Loucy (cell line): ENCODE data around the gene FOXP4.

Experiments
- EZH2phosphoT487 ChIP-seq: fragments of 200-600 bp; IDR thresholded peaks from 2 replicates; pipeline ENCODE4 v1.6.1; 2018; ENCODE audit warnings: antibody characterized with exemption, mild to moderate bottlenecking, moderate library complexity, borderline replicate concordance
- TF ChIP-seq, protein P1 (sequence below): fragments of 200-600 bp; sonication (generic); conservative IDR thresholded peaks from 2 replicates; pipeline ENCODE4 v1.5.1; 2014; ENCODE audit warnings: mild to moderate bottlenecking, antibody characterized with exemption, low read length

DNA sequence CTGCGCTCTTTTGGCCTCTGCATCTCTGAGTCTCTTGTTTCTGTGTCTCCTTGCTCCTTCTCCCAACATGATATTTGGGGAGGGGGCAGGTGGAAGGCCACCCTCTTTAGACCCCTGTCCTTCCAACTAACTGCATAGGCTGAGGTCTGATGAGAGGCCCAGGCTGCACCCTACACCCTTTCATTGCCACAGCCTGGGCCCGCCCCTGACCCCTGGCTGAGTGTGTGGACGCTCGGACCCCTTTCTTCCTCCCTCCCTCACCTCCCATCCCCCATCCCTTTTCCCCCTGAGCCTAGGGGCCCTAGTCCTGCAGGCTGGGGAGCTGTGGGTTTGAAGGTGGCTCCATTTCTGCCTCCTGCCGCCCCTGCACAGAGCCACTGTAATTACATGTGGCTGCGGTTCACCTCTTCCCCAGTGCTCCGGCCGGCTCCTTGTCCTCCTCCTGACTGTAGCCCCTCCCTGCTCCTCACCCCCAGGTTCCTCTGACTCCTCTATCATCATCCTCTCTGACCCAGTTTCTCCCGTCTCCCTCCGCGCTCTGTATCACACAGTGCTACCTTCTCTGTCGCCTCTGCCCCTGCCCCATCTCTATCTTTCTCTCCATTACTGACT is 98.9 kb downstream of the FOXP4 start:
- TF ChIP-seq, protein P1, sequence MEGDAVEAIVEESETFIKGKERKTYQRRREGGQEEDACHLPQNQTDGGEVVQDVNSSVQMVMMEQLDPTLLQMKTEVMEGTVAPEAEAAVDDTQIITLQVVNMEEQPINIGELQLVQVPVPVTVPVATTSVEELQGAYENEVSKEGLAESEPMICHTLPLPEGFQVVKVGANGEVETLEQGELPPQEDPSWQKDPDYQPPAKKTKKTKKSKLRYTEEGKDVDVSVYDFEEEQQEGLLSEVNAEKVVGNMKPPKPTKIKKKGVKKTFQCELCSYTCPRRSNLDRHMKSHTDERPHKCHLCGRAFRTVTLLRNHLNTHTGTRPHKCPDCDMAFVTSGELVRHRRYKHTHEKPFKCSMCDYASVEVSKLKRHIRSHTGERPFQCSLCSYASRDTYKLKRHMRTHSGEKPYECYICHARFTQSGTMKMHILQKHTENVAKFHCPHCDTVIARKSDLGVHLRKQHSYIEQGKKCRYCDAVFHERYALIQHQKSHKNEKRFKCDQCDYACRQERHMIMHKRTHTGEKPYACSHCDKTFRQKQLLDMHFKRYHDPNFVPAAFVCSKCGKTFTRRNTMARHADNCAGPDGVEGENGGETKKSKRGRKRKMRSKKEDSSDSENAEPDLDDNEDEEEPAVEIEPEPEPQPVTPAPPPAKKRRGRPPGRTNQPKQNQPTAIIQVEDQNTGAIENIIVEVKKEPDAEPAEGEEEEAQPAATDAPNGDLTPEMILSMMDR: no peak
- TF ChIP-seq EZH2phosphoT487: no peak
